ENCODE results near the gene CWC27. TPM values are rescaled to one million over a fixed set of nuclear protein-coding genes. Genes with fewer than 3 reads are reported as not detected.
"Not testable (repeated sequence)": the region's sequence is repeated elsewhere in the genome, so short reads cannot be mapped to it uniquely, and the experiment has no call there.

The CWC27 gene
- total RNA-seq, 8 experiments from 2014 or later = 15.1 to 28.0 (median 24.9) TPM

DNA sequence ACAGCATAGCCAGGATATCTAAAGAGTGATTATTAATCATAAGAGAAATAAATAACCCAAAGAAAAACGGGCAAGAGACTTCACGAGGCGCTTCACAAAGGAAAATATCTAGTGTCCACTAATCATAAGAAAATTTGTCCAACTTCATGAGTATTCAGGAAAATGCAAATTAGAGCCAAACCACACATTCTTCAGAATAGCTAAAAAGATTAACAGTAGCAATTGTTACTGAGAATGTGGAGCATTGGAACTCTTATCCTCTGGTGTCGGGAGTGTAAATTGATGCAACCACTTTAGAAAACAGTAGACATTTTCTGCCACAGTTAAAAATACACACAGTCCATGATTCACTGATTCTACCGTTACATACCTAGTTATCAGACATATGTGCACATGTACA, 145.7 kb downstream of the CWC27 start:
- in situ Hi-C loops (cut with MboI; ENCODE audit: low pct_unique_long_range_greater_than_20kb in 2 of 9, low sequenced_read_pairs in 9 of 9, unreplicated experiment in 9 of 9) = no loop called here
- WGBS, 10 experiments = 79 to 100% (median 92%) methylated on average over 2 to 5 of the region's 5 CpGs
- Histone ChIP-seq H3K4me3 (no peak overlapping the region), H3K4me1 (replicated peaks in 1 of 2) (no peaks in the 10 kb centered on the region), H3K27ac (no peak overlapping the region)
- ATAC-seq (replicated peaks in 6 of 8) = no peak

DNA sequence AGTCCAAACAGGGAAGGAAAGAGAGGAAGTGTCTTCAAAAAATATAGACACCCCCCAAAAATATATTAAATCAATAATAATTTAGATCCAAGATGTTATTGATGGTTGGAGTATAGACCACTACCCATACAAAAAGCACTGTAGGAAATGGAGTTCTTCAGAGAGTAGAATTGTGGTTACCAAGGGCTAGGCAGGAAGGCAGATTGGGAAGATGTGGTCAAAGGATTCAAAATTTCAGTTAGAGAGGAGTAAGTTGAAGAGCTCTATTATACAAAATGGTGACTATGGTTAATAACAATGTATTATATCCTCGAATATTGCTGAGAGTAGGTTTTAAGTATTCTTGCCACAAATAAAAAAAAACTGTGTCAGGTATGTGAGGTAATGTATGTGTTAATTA, 149.4 kb downstream of the CWC27 start:
- H3K4me1 ChIP-seq (replicated peaks in 1 of 2) = no peaks in the 10 kb centered on the region
- WGBS, 10 experiments = 50 to 90% (median 80%) methylated on average over 1 of the region's 1 CpG; no CpG with 5 or more reads in 3 of the 10 experiments
- in situ Hi-C loops (cut with MboI; ENCODE audit: low pct_unique_long_range_greater_than_20kb in 2 of 9, low sequenced_read_pairs in 9 of 9, unreplicated experiment in 9 of 9) = no loop called here
- H3K27ac ChIP-seq = no peak overlapping the region
- no peak for ATAC-seq (replicated peaks in 6 of 8)
- no peak overlapping the region for H3K4me3 ChIP-seq

DNA sequence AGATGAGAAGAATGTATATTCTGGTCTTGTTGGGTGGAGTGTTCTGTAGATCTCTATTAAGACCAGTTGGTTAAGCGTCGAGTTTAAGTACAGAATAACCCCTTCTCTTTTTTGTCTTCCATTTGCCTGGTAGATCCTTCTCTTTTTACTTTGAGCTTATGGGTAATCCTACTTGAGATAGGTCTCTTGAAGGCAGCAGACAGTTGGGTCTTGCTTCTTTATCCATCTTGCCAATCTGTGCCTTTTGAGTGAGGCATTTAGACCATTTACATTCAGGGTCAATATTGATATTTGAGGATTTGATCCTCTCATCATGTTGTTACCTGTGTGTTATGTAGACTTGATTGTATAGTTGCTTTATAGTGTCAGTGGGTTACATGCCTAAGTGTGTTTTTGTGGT, 152.7 kb downstream of the CWC27 start:
- in situ Hi-C loops (cut with MboI; ENCODE audit: low pct_unique_long_range_greater_than_20kb in 2 of 9, low sequenced_read_pairs in 9 of 9, unreplicated experiment in 9 of 9) = no loop called here
- WGBS, 10 experiments = 40 to 100% (median 86%) methylated on average over 1 to 2 of the region's 2 CpGs; no CpG with 5 or more reads in 4 of the 10 experiments

DNA sequence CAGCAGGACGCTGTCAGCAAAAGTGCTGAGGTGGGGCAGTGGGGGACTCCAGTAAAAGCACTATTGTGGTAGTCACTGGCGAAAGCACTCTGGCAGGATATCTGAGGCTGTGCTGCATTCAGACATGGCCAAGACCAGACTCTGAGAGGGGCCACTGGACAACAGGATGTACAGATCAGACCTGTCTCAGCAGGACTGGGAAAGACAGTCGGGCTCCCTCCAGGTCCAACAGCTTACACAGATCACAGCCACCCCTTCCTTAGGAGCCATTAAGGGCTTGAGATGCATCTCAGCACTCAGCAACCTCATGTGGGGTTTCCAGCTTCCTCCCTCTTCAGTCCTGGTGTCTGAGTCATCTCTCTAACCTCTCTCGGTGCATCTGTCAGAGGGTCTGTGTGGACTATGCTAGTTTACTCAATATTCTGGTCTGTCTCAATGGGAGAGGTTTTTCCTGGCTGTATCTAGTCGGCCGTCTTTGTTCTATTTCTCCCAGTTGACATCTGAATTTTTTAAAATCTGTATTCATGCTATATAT, 154.5 kb downstream of the CWC27 start:
- WGBS, 10 experiments = 77 to 100% (median 83%) methylated on average over 1 to 4 of the region's 6 CpGs; no CpG with 5 or more reads in 1 of the 10 experiments
- in situ Hi-C loops (cut with MboI; ENCODE audit: low pct_unique_long_range_greater_than_20kb in 2 of 9, low sequenced_read_pairs in 9 of 9, unreplicated experiment in 9 of 9) = no loop called here
- Histone ChIP-seq H3K4me3 (no peak overlapping the region), H3K4me1 (replicated peaks in 1 of 2) (no peaks in the 10 kb centered on the region), H3K27ac (no peak overlapping the region)
- ATAC-seq (replicated peaks in 6 of 8) = no peak

More for the DNA sequence above, 152.7 kb downstream of the CWC27 start:
- ATAC-seq (replicated peaks in 6 of 8) = no peak
- Histone ChIP-seq H3K4me1 (replicated peaks in 1 of 2) (no peaks in the 10 kb centered on the region), H3K27ac (no peak overlapping the region), H3K4me3 (no peak overlapping the region)

DNA sequence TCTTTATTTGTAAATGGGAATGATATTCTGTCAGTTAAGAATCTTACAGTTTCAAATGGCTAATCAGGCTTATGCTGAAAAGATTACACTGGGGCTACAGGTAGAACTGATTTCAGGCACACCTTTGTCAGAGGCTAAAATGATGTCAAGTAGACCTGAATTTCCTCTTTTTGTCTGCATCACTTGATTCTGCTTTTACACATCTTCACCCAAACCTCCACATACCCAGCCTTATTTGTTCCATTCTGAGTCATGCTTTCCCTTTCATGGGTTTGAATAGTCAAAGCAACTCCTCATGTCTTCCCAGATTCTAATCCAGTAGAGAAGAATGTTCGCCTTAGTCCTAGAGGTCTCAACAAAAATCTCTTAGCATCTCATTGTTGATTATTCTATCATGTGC, 156.4 kb downstream of the CWC27 start:
- H3K4me3 ChIP-seq = no peak overlapping the region
- in situ Hi-C loops (cut with MboI; ENCODE audit: low pct_unique_long_range_greater_than_20kb in 2 of 9, low sequenced_read_pairs in 9 of 9, unreplicated experiment in 9 of 9) = no loop called here
- no peak for ATAC-seq (replicated peaks in 6 of 8)
- 86 to 100% (median 100%) methylated on average over 1 of the region's 1 CpG; no CpG with 5 or more reads in 3 of the 10 experiments for WGBS, 10 experiments
- no peaks in the 10 kb centered on the region for H3K4me1 ChIP-seq (replicated peaks in 1 of 2)
- H3K27ac ChIP-seq = no peak overlapping the region

DNA sequence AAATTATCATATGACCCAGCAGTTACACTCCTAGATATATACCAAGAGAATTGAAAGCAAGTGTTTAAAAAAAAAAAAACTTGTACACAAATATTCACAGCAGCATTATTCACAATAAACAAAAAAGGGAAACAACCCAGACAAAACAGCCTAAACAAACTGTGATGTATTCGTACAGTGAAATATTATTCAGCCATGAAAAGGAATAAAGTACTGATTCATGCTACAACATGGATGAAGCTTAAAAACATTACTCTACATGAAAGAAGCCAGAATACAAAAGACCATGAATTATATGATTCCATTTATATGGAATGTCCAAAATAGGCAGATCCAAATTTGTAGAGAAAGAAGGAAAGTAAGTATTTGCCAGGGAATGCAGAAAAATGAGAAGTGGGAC, 161.1 kb downstream of the CWC27 start:
- Histone ChIP-seq H3K4me3 (no peak overlapping the region), H3K27ac (no peak overlapping the region), H3K4me1 (replicated peaks in 1 of 2) (no peaks in the 10 kb centered on the region)
- WGBS, 10 experiments = 91 to 100% (median 100%) methylated on average over 1 of the region's 1 CpG; no CpG with 5 or more reads in 1 of the 10 experiments
- in situ Hi-C loops (cut with MboI; ENCODE audit: low pct_unique_long_range_greater_than_20kb in 2 of 9, low sequenced_read_pairs in 9 of 9, unreplicated experiment in 9 of 9) = no loop called here
- ATAC-seq (replicated peaks in 6 of 8) = no peak

DNA sequence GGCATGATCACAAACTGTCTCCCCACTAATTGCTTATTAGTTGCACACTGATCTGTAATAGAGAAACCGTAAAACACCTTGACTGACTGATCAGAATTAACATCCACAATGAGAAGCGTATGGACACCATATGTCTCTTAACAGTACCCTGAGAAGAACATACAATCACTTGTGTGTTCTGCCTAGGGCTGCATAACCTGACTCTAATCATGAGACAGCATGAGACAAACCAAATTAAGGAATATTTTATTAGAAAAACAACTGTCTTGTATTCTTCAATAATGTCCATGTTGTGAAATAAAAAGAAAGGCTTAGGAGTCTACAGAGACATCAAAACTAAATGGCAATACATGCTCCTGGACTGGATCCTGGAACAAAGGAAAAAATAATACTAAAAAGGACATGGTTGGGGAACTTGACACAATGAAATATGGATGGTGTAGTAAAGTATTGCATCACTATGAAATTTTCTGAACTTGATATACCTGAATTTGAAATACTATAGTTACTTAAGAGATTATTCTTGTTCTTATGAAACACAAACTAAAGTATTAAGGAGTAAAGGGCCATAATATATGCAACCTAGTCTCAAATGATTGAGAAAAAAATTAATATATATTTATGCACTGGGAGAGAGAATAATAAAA, 162.1 kb downstream of the CWC27 start:
- Histone ChIP-seq H3K4me1 (replicated peaks in 1 of 2) (no peaks in the 10 kb centered on the region), H3K4me3 (no peak overlapping the region), H3K27ac (no peak overlapping the region)
- in situ Hi-C loops (cut with MboI; ENCODE audit: low pct_unique_long_range_greater_than_20kb in 2 of 9, low sequenced_read_pairs in 9 of 9, unreplicated experiment in 9 of 9) = no loop called here
- 72 to 100% (median 92%) methylated on average over 1 to 2 of the region's 2 CpGs; no CpG with 5 or more reads in 2 of the 10 experiments for WGBS, 10 experiments
- no peak for ATAC-seq (replicated peaks in 6 of 8)

DNA sequence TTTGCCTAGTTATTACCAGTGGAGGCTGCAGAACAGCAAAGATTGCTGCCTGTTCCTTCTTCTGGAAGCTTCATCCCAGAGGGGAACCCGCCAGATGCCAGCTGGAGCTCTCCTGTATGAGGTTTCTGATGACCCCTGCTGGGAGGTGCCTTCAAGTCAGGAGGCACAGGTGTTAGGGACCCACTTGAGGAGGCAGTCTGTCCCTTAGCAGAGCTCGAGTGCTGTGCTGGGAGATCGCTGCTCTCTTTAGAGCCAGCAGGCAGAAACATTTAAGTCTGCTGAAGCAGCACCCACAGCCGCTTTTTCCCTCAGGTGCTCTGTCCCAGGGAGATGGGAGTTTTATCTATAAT, 170.7 kb downstream of the CWC27 start:
- H3K4me1 ChIP-seq (replicated peaks in 1 of 2); H3K27ac ChIP-seq; H3K4me3 ChIP-seq; in situ Hi-C loops (cut with MboI; ENCODE audit: low pct_unique_long_range_greater_than_20kb in 2 of 9, low sequenced_read_pairs in 9 of 9, unreplicated experiment in 9 of 9); ATAC-seq (replicated peaks in 6 of 8): not testable (repeated sequence)
- WGBS, 10 experiments = 60 to 100% (median 86%) methylated on average over 1 to 4 of the region's 4 CpGs; no CpG with 5 or more reads in 4 of the 10 experiments

DNA sequence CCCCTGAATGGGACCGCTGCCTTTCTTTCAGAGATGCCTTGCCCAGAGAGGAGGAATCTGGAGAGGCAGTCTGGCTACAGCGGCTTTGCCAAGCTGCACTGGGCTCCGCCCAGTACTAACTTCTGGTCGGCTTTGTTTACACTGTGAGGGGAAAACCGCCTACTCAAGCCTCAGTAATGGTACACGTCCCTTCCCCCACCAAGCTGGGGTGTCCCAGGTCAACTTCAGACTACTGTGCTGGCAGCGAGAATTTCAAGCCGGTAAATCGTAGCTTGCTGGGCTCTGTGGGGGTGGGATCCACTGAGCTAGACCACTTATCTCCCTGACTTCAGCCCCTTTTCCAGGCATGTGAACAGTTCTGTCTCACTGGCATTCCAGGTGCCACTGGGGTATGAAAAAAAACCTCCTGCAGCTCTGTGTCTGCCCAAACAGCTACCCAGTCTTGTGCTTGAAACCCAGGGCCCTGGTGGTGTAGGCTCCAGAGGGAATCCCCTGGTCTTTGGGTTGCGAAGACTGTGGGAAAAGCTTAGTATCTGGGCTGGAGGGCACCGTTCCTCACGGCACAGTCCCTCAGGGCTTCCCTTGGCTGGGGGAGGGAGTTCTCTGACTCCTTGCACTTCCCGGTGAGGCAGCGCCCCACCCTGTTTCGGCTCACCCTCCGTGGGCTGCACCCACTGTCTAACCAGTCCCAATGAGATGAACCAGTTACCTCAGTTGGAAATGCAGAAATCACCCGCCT, 171.2 kb downstream of the CWC27 start:
- H3K4me3 ChIP-seq = no peak overlapping the region
- H3K27ac ChIP-seq = no peak overlapping the region
- no peaks in the 10 kb centered on the region for H3K4me1 ChIP-seq (replicated peaks in 1 of 2)
- ATAC-seq (replicated peaks in 6 of 8) = peak in 5 of 8 experiments; percentile 34 to 91 (median 53)
- in situ Hi-C loops (cut with MboI; ENCODE audit: low pct_unique_long_range_greater_than_20kb in 2 of 9, low sequenced_read_pairs in 9 of 9, unreplicated experiment in 9 of 9) = no loop called here
- 10 to 80% (median 55%) methylated on average over 1 to 9 of the region's 17 CpGs; no CpG with 5 or more reads in 3 of the 10 experiments for WGBS, 10 experiments

DNA sequence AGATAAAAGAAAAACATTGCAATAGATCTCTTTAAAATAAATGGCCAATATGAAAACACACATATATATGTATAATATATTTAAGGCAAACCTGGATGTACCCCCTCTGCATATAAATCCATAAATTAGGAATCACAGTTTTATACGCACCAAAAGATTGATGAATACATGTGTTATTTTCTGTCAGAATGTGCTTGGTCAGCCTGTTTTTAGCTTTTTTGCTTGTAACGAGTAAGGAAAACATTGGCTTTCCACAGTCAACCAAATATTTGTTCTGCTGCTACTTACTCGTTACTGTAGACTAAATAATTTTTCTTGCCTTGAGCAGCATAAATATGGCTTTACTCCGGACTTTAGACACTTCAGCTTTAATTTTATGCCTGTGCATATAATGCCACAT, 173.7 kb downstream of the CWC27 start:
- in situ Hi-C loops (cut with MboI; ENCODE audit: low pct_unique_long_range_greater_than_20kb in 2 of 9, low sequenced_read_pairs in 9 of 9, unreplicated experiment in 9 of 9) = no loop called here
- no peak overlapping the region for H3K27ac ChIP-seq
- ATAC-seq (replicated peaks in 6 of 8) = no peak
- WGBS, 10 experiments = 51 to 100% (median 91%) methylated on average over 2 to 4 of the region's 4 CpGs
- H3K4me3 ChIP-seq = no peak overlapping the region
- H3K4me1 ChIP-seq (replicated peaks in 1 of 2) = no peaks in the 10 kb centered on the region

DNA sequence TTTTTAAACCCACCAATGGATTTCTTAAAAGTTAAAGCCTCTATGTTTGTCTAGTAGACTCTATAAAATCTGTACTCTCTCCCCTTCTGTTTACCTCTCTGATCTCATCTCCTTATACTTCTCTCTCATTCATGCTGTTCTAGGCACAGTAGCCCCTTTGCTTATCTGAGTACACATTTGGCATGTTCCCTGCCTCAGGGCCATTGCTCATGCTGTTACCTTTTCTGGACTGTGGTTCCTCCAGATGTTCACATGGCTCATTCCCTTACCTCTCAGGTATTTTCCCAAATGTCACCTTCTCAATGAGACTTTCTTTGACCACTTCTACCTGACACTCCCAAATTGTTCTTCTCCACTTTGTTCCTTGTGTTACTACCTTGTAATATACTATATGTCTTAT, 176.1 kb downstream of the CWC27 start:
- in situ Hi-C loops (cut with MboI; ENCODE audit: low pct_unique_long_range_greater_than_20kb in 2 of 9, low sequenced_read_pairs in 9 of 9, unreplicated experiment in 9 of 9) = no loop called here
- H3K4me1 ChIP-seq (replicated peaks in 1 of 2) = no peaks in the 10 kb centered on the region
- ATAC-seq (replicated peaks in 6 of 8) = no peak
- H3K27ac ChIP-seq = no peak overlapping the region
- no peak overlapping the region for H3K4me3 ChIP-seq

DNA sequence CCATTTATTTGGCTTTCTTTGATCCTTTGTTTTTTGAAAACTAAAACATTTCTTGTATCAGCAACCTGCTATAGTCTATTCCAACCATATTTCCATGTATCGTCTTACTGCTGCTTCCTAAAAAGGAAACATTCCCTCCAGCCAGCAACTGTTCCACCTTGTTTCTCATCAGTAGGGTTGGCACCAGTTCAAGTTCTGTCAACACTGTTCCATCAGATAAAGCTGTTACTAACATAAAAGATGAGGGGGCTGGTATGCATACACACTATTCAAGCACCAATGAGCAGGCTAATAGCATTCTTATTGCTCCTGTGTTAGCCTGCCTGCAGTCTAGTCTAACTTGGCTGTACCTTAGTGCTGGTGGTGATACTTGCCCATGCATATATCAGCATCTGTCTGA, 178.3 kb downstream of the CWC27 start:
- ATAC-seq (replicated peaks in 6 of 8) = peak in 3 of 8 experiments; percentile 11 to 69 (median 42)
- H3K4me3 ChIP-seq = no peak overlapping the region
- no peaks in the 10 kb centered on the region for H3K4me1 ChIP-seq (replicated peaks in 1 of 2)
- H3K27ac ChIP-seq = no peak overlapping the region
- in situ Hi-C loops (cut with MboI; ENCODE audit: low pct_unique_long_range_greater_than_20kb in 2 of 9, low sequenced_read_pairs in 9 of 9, unreplicated experiment in 9 of 9) = no loop called here
- 29 to 100% (median 100%) methylated on average over 1 of the region's 1 CpG; no CpG with 5 or more reads in 4 of the 10 experiments for WGBS, 10 experiments

DNA sequence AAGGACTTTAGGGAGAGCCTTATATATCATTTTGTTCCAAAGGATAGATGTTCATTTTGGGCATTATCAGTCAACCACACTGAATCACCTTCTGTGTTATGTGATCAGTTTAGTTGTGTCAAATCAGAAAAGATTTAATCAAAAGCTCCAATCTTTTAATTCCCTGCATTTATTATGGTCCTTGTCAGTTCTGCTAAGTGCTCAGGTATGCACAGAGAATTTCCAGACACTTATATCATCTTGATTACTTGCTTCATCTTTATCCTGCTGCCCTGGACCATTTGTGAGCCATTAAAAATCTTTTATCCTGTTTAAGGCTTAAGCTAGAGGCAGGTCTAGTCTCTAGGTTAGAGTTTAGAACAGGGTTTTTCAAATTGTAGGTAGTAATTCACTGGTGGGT, 179.1 kb downstream of the CWC27 start:
- ATAC-seq (replicated peaks in 6 of 8) = no peak
- in situ Hi-C loops (cut with MboI; ENCODE audit: low pct_unique_long_range_greater_than_20kb in 2 of 9, low sequenced_read_pairs in 9 of 9, unreplicated experiment in 9 of 9) = no loop called here
- no peaks in the 10 kb centered on the region for H3K4me1 ChIP-seq (replicated peaks in 1 of 2)
- H3K4me3 ChIP-seq = no peak overlapping the region
- H3K27ac ChIP-seq = no peak overlapping the region

DNA sequence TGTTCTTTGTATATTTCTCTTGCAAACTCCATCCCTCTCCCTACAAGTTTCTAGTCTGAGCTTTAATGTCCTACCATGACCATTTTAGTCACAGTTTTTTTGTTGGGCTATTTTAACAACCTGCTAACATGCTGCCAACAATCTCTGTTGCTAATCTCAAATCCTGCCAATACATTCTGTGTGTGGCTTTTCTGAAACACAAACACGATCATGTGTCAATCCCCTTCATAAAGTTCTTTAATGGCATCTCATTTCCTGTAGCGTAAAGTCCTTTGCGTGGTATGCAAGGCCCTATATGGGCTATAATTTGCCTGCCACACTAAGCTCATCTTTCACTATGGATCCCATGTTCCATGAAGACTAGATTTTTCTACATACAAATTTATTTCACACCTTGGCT, 180.6 kb downstream of the CWC27 start:
- in situ Hi-C loops (cut with MboI; ENCODE audit: low pct_unique_long_range_greater_than_20kb in 2 of 9, low sequenced_read_pairs in 9 of 9, unreplicated experiment in 9 of 9) = no loop called here

More for the DNA sequence above, 180.6 kb downstream of the CWC27 start:
- 52 to 100% (median 94%) methylated on average over 1 to 3 of the region's 3 CpGs for WGBS, 10 experiments
- Histone ChIP-seq H3K27ac (no peak overlapping the region), H3K4me3 (no peak overlapping the region), H3K4me1 (replicated peaks in 1 of 2) (no peaks in the 10 kb centered on the region)
- no peak for ATAC-seq (replicated peaks in 6 of 8)
